OCI-LY3 (cell line): ENCODE measurements around the gene MSN.

Source experiments
- CTCF ChIP-seq: fragments of 200-600, 300-600 bp; sonication (generic); IDR thresholded peaks from 2 replicates; pipeline ENCODE4 v1.5.1; 2014; ENCODE audit warnings: antibody characterized with exemption, low read length, low read depth
- EZH2phosphoT487 ChIP-seq: fragments of 200-600 bp; shearing (Covaris generic); IDR thresholded peaks from 2 replicates; pipeline ENCODE4 v1.6.1; 2018; ENCODE audit warnings: antibody characterized with exemption, mixed run types, low read depth

GRCh38 chrX:65744965-65745364, 77.5 kb downstream of the MSN start:
- TF ChIP-seq CTCF, result no peak
- no peak for TF ChIP-seq EZH2phosphoT487
